GM23248 (cell line): ENCODE measurements around the gene SOX6.

Source experiments
- EZH2 ChIP-seq: fragments of 200-600 bp; sonication (generic); IDR thresholded peaks from 2 replicates; pipeline ENCODE4 v1.6.1; 2018; ENCODE audit warnings: antibody characterized with exemption, mild to moderate bottlenecking; ENCODE audit not compliant: insufficient read depth, poor library complexity, severe bottlenecking
- EZH2phosphoT487 ChIP-seq: fragments of 200-600 bp; sonication (generic); IDR thresholded peaks from 2 replicates; pipeline ENCODE4 v1.6.1; 2018; ENCODE audit warnings: antibody characterized with exemption, moderate library complexity, mild to moderate bottlenecking, low read depth; ENCODE audit not compliant: insufficient read depth

- no peak for TF ChIP-seq EZH2
- TF ChIP-seq EZH2phosphoT487, result no peak
These were observed 14.5 kb downstream of the SOX6 start for GRCh38 chr11:16341853-16342252.
